ENCODE results near the gene IFT22. TPM values are rescaled to one million over a fixed set of nuclear protein-coding genes. Genes with fewer than 3 reads are reported as not detected.

IFT22 gene
- total RNA-seq, 2 donors from 2014 or later: 14.0 to 24.4 TPM

GRCh38 chr7:101330011-101330484 is 8.4 kb upstream of the IFT22 start:
- no peak for DNase-seq (ENCODE audit: low spot score)
- Histone ChIP-seq H3K27me3 (replicated peaks; ENCODE audit: insufficient read depth) (no peaks in the 10 kb centered on the region), H3K4me1 (ENCODE audit: control insufficient read depth in 1 of 2, low read depth in 2 of 2) (no peaks in the 10 kb centered on the region), H3K36me3 (no peaks in the 10 kb centered on the region), H3K4me3 (no peak overlapping the region), H3K9me3 (no peaks in the 10 kb centered on the region), H3K27ac (no peak overlapping the region)
- ATAC-seq (ENCODE audit: insufficient number of reproducible peaks, low FRiP score, low read depth): no peak
- TF ChIP-seq CTCF (IDR thresholded peaks at IDR 0.05): no peak

- Histone ChIP-seq H3K27me3 (replicated peaks; ENCODE audit: insufficient read depth) (no peaks in the 10 kb centered on the region), H3K9me3 (no peaks in the 10 kb centered on the region), H3K4me3 (no peak overlapping the region), H3K27ac (no peak overlapping the region), H3K4me1 (ENCODE audit: control insufficient read depth in 1 of 2, low read depth in 2 of 2) (no peaks in the 10 kb centered on the region), H3K36me3 (no peaks in the 10 kb centered on the region)
- no peak for TF ChIP-seq CTCF (IDR thresholded peaks at IDR 0.05)
- DNase-seq (ENCODE audit: low spot score) (no peak), ATAC-seq (ENCODE audit: insufficient number of reproducible peaks, low FRiP score, low read depth) (no peak)
Measured at GRCh38 chr7:101328159-101328558, 6.5 kb upstream of the IFT22 start.

- no peak overlapping the region for H3K27ac ChIP-seq
- DNase-seq (ENCODE audit: low spot score) (no peak), ATAC-seq (ENCODE audit: insufficient number of reproducible peaks, low FRiP score, low read depth) (no peak)
- H3K36me3 ChIP-seq: peaks cover 9% of the 10 kb centered on the region
- H3K4me1 ChIP-seq (ENCODE audit: control insufficient read depth in 1 of 2, low read depth in 2 of 2): peaks cover 6 to 14% of the 10 kb centered on the region in 2 donors
- H3K4me3 ChIP-seq: no peak overlapping the region
- no peaks in the 10 kb centered on the region for H3K9me3 ChIP-seq
- H3K27me3 ChIP-seq (replicated peaks; ENCODE audit: insufficient read depth): no peaks in the 10 kb centered on the region
- TF ChIP-seq CTCF (IDR thresholded peaks at IDR 0.05): no peak
Measured at GRCh38 chr7:101319401-101319800, 2.2 kb downstream of the IFT22 start.

GRCh38 chr7:101315336-101315735 is 6.3 kb downstream of the IFT22 start:
- ATAC-seq (ENCODE audit: insufficient number of reproducible peaks, low FRiP score, low read depth) (no peak), DNase-seq (ENCODE audit: low spot score) (no peak)
- Histone ChIP-seq H3K4me1 (ENCODE audit: control insufficient read depth in 1 of 2, low read depth in 2 of 2) (no peaks in the 10 kb centered on the region), H3K9me3 (peaks cover 4% of the 10 kb centered on the region), H3K27me3 (replicated peaks; ENCODE audit: insufficient read depth) (no peaks in the 10 kb centered on the region), H3K27ac (no peak overlapping the region), H3K4me3 (no peak overlapping the region), H3K36me3 (peaks cover 9% of the 10 kb centered on the region)
- peak; percentile 48 for TF ChIP-seq CTCF (IDR thresholded peaks at IDR 0.05)

GRCh38 chr7:101308245-101309085 is 13.1 kb downstream of the IFT22 start:
- Histone ChIP-seq H3K9me3 (peaks cover 5% of the 10 kb centered on the region), H3K36me3 (no peaks in the 10 kb centered on the region), H3K4me3 (peak overlapping the region; percentile 68), H3K4me1 (ENCODE audit: control insufficient read depth in 1 of 2, low read depth in 2 of 2) (peaks cover 5 to 10% of the 10 kb centered on the region in 2 donors), H3K27ac (no peak overlapping the region), H3K27me3 (replicated peaks; ENCODE audit: insufficient read depth) (peaks cover 8% of the 10 kb centered on the region)
- DNase-seq (ENCODE audit: low spot score): no peak
- ATAC-seq (ENCODE audit: insufficient number of reproducible peaks, low FRiP score, low read depth): no peak
- TF ChIP-seq CTCF (IDR thresholded peaks at IDR 0.05): no peak
